NCI-H2081 treated with DMSO at 0.1 percent for 48 hours (cell line): ENCODE results near the gene ZFX.
"Not testable (repeated sequence)": the region's sequence is repeated elsewhere in the genome, so short reads cannot be mapped to it uniquely, and the experiment has no call there.

Experiments used
- DNase-seq: peaks from one replicate; lab custom pipeline; 2025; lab: John Stamatoyannopoulos, UW

The ZFX gene

GRCh38 chrX:24151513-24151912, 2.0 kb downstream of the ZFX start:
- no peak for DNase-seq

- no peak for DNase-seq
Observed at GRCh38 chrX:24153178-24153795, 3.8 kb downstream of the ZFX start.

- DNase-seq, result no peak
Observed at GRCh38 chrX:24153796-24154189, 4.3 kb downstream of the ZFX start.

- no peak for DNase-seq
Observed at GRCh38 chrX:24154490-24155034, 5.0 kb downstream of the ZFX start.

- not testable (repeated sequence) for DNase-seq
Observed at GRCh38 chrX:24155747-24156146, 6.2 kb downstream of the ZFX start.

- no peak for DNase-seq
Observed at GRCh38 chrX:24156177-24156576, 6.6 kb downstream of the ZFX start.

- DNase-seq, result no peak
Observed at GRCh38 chrX:24158881-24159280, 9.4 kb downstream of the ZFX start.

- DNase-seq, result no peak
Observed at GRCh38 chrX:24166078-24166477, 16.5 kb downstream of the ZFX start.

- no peak for DNase-seq
Observed at GRCh38 chrX:24167719-24168472, 18.4 kb downstream of the ZFX start.

- no peak for DNase-seq
Observed at GRCh38 chrX:24168807-24169206, 19.3 kb downstream of the ZFX start.

GRCh38 chrX:24169211-24169610, 19.7 kb downstream of the ZFX start:
- DNase-seq, result no peak

GRCh38 chrX:24173115-24173847, 23.8 kb downstream of the ZFX start:
- DNase-seq, result no peak

GRCh38 chrX:24175276-24175675, 25.7 kb downstream of the ZFX start:
- DNase-seq, result no peak

GRCh38 chrX:24178441-24178840, 28.9 kb downstream of the ZFX start:
- no peak for DNase-seq

- no peak for DNase-seq
Observed at GRCh38 chrX:24184018-24184417, 34.5 kb downstream of the ZFX start.

- no peak for DNase-seq
Observed at GRCh38 chrX:24186483-24186882, 37.0 kb downstream of the ZFX start.

- DNase-seq, result no peak
Observed at GRCh38 chrX:24186986-24187385, 37.5 kb downstream of the ZFX start.

GRCh38 chrX:24189490-24189889, 40.0 kb downstream of the ZFX start:
- DNase-seq, result no peak

- DNase-seq, result no peak
Observed at GRCh38 chrX:24190500-24191156, 41.1 kb downstream of the ZFX start.

GRCh38 chrX:24196509-24196908, 47.0 kb downstream of the ZFX start:
- DNase-seq, result no peak

GRCh38 chrX:24198101-24198500, 48.6 kb downstream of the ZFX start:
- DNase-seq, result no peak

GRCh38 chrX:24200133-24200532, 50.6 kb downstream of the ZFX start:
- DNase-seq, result no peak
